K562 (cell line): Measurements from ENCODE around the gene MBNL1. TPM values are rescaled to one million over a fixed set of nuclear protein-coding genes. Genes with fewer than 3 reads are reported as not detected.
"Not testable (repeated sequence)": the region's sequence is repeated elsewhere in the genome, so short reads cannot be mapped to it uniquely, and the experiment has no call there.

Experiments
- ATAC-seq: fragments of 200-7000 bp; cut with Tn5 transposase; 3 replicates; pipeline ENCODE4 v1.9.1; 2020; ENCODE audit warnings: moderate library complexity
- BruUV-seq: library from RNA; stranded (reverse); fragments of 400-500 nt; replicated peaks from 2 replicates; lab custom pipeline; 2021; lab: Mats Ljungman, UMichigan
- CTCF ChIA-PET: fragments of 300-600 bp; formaldehyde crosslinking; extraction: SDS; loops from one replicate; lab custom pipeline; 2021; ENCODE audit warnings: low intra/inter-chr PET ratio; lab: Yijun Ruan, JAX
- POLR2A ChIA-PET: fragments of 300-600, 350-650 bp; sonication (Branson Sonifier 250); formaldehyde crosslinking; extraction: SDS; loops from one replicate; lab custom pipeline; 2021; ENCODE audit warnings: antibody characterized with exemption, inconsistent platforms; lab: Yijun Ruan, JAX
- DNase-seq, 4 experiments: peaks; one replicate each; pipeline versions ENCODE4 v3.0.0 to v3.0.0-alpha.2; 2011 to 2018; ENCODE audit warnings: low spot score in 3 of 4, mixed read lengths in 3 of 4; ENCODE audit errors: extremely low read depth in 1 of 4
- FAIRE-seq: peaks from 2 replicates; lab custom pipeline; 2011; peaks lifted over from hg19 to GRCh38; lab: Jason Lieb, UNC
- H2AFZ ChIP-seq: 2 replicates; pipeline ENCODE4 v1.6.0; 2011; ENCODE audit warnings: low read depth, low read length, control low read depth, inconsistent platforms
- H3K27ac ChIP-seq: fragments of 200-600 bp; 3 replicates; pipeline ENCODE4 v1.8.0; 2011; ENCODE audit warnings: low read depth, mild to moderate bottlenecking, control low read depth, inconsistent platforms, low read length, moderate library complexity, mixed read lengths; ENCODE audit errors: extremely low read depth
- H3K27me3 ChIP-seq, 2 experiments: fragments of 300-600 bp in 1 of 2; 2 replicates in 1 of 2; 3 replicates in 1 of 2; pipeline versions ENCODE4 v1.6.0 to v1.8.0; 2011; ENCODE audit warnings: inconsistent platforms in 2 of 2, low read length in 2 of 2, mild to moderate bottlenecking in 1 of 2, mixed read lengths in 1 of 2, moderate library complexity in 1 of 2; ENCODE audit not compliant: control insufficient read depth in 2 of 2, insufficient read depth in 2 of 2
- H3K36me3 ChIP-seq: fragments of 300-600 bp; 3 replicates; pipeline ENCODE4 v1.8.0; 2011; ENCODE audit warnings: mild to moderate bottlenecking, low read length, inconsistent platforms; ENCODE audit not compliant: control insufficient read depth, insufficient read depth
- H3K4me1 ChIP-seq, 2 experiments: fragments of 200-600 bp in 1 of 2; replicated peaks in 1 of 2; 2 replicates in 1 of 2; 3 replicates in 1 of 2; pipeline versions ENCODE4 v1.5.1 to v1.8.0; 2011; ENCODE audit warnings: inconsistent platforms in 2 of 2, low read length in 2 of 2, mild to moderate bottlenecking in 1 of 2, mixed read lengths in 1 of 2, moderate library complexity in 1 of 2; ENCODE audit not compliant: control insufficient read depth in 2 of 2, insufficient read depth in 2 of 2
- H3K4me2 ChIP-seq: 2 replicates; pipeline ENCODE4 v1.6.1; 2011; ENCODE audit warnings: low read length, control low read depth, inconsistent platforms, mixed read lengths; ENCODE audit not compliant: insufficient read depth
- H3K4me3 ChIP-seq: fragments of 200-600 bp; sonication (generic), shearing (Covaris generic); 2 replicates; pipeline ENCODE4 v1.5.1; 2016; ENCODE audit warnings: control low read depth, inconsistent platforms
- H3K79me2 ChIP-seq: fragments of 200-600 bp; 3 replicates; pipeline ENCODE4 v1.8.0; 2011; ENCODE audit warnings: low read length, inconsistent platforms; ENCODE audit not compliant: control insufficient read depth, insufficient read depth
- H3K9ac ChIP-seq, 2 experiments: 2 replicates each; pipeline versions ENCODE4 v1.6.0 to v1.6.1; 2011; ENCODE audit warnings: low read depth in 2 of 2, low read length in 2 of 2, control low read depth in 1 of 2, inconsistent platforms in 1 of 2, mild to moderate bottlenecking in 1 of 2, mixed read lengths in 1 of 2; ENCODE audit not compliant: insufficient read depth in 1 of 2
- H3K9me1 ChIP-seq: one replicate; pipeline ENCODE4 v1.6.0; 2011; ENCODE audit warnings: inconsistent platforms, mild to moderate bottlenecking, low read length, moderate library complexity; ENCODE audit not compliant: control insufficient read depth, insufficient read depth
- H3K9me3 ChIP-seq: replicated peaks from 2 replicates; pipeline ENCODE4 v1.5.1; 2011; ENCODE audit warnings: low read depth, low read length, inconsistent platforms; ENCODE audit not compliant: control insufficient read depth, insufficient read depth
- H4K20me1 ChIP-seq: replicated peaks from 2 replicates; pipeline ENCODE4 v1.6.1; 2011; ENCODE audit warnings: low read length, inconsistent platforms, mixed read lengths; ENCODE audit not compliant: control insufficient read depth, insufficient read depth
- ADNP ChIP-seq: fragments of 200-800 bp; sonication (Bioruptor generic); IDR thresholded peaks from 2 replicates; pipeline ENCODE4 v1.6.1; 2016; ENCODE audit warnings: missing genetic modification characterization, missing compliant biosample characterization
- ATF7 ChIP-seq: fragments of 450-650 bp; IDR thresholded peaks from 2 replicates; pipeline ENCODE4 v1.7.1; 2014; ENCODE audit warnings: mild to moderate bottlenecking, moderate library complexity
- BCOR ChIP-seq: fragments of 450-650 bp; IDR thresholded peaks from 2 replicates; pipeline ENCODE4 v1.6.1; 2016
- KDM1A ChIP-seq, 2 experiments: fragments of 450-650 bp; IDR thresholded peaks; 2 replicates each; pipeline ENCODE4 v1.6.1; 2016; ENCODE audit warnings: mild to moderate bottlenecking in 2 of 2
- RBM25 ChIP-seq: fragments of 200-400 bp; formaldehyde crosslinking; IDR thresholded peaks from 2 replicates; pipeline ENCODE4 v1.6.1; 2018; ENCODE audit warnings: low read length, low read depth, moderate library complexity; ENCODE audit not compliant: severe bottlenecking
- SMARCA5 ChIP-seq: fragments of 450-650 bp; IDR thresholded peaks from 2 replicates; pipeline ENCODE4 v1.6.1; 2016
- TRIM28 ChIP-seq: fragments of 450-650 bp; IDR thresholded peaks from 2 replicates; pipeline ENCODE4 v1.6.1; 2017
- in situ Hi-C: fragments of 300-500 bp; cut with MboI; formaldehyde crosslinking; loops from 4 replicates; pipeline ENCODE4 v1.15.0; 2018; ENCODE audit warnings: inconsistent platforms, mixed read lengths
- intact Hi-C: fragments of 100-400 bp; cut with micrococcal nuclease; formaldehyde crosslinking; loops from 2 replicates; pipeline ENCODE4 v1.14.2; 2022
- polyA plus RNA-seq, 8 experiments: library from polyadenylated mRNA; depleted of rRNA in 4 of 8; stranded (reverse) in 5 of 8; unstranded in 3 of 8; fragments of >200 nt; fragmentation: Nextera tagmentation in 2 of 8; fragmentation: Illumina TruSeq in 1 of 8; extraction: Ambion mirVana in 2 of 8; extraction: Trizol in 1 of 8; gene quantifications; 2 replicates each; pipeline versions ENCODE4 v1.2.1 to v1.2.3, GENCODE V29; 2011 to 2014; ENCODE audit warnings: inconsistent platforms in 1 of 8, missing spikeins in 1 of 8
- total RNA-seq, 7 experiments: library from RNA; depleted of rRNA in 6 of 7; stranded (reverse); fragments of >200 nt in 6 of 7; fragmentation: Illumina TruSeq in 2 of 7; extraction: Trizol in 2 of 7; gene quantifications; 2 replicates each; pipeline versions ENCODE4 v1.2.1 to v1.2.3, GENCODE V29; 2011 to 2021; ENCODE audit warnings: low replicate concordance in 1 of 7

The MBNL1 gene
- total and polyA plus RNA-seq, 9 of the 15 experiments (the other 6 are each of a cell fraction or from before 2014, with no cell fraction given): 70.3 to 243 (median 220) TPM

GRCh38 chr3:152435210-152435609, 166.5 kb downstream of the MBNL1 start:
- H2AFZ ChIP-seq, H3K9ac ChIP-seq, in situ Hi-C loops, intact Hi-C loops, FAIRE-seq, DNase-seq, H3K9me1 ChIP-seq, H3K9me3 ChIP-seq, H3K4me2 ChIP-seq, H3K27me3 ChIP-seq, BruUV-seq, H3K4me3 ChIP-seq, CTCF ChIA-PET, H3K4me1 ChIP-seq, H4K20me1 ChIP-seq: not testable (repeated sequence)
- ATAC-seq: peak; percentile 30; the same call in 2 of the 3 replicates
- Histone ChIP-seq H3K79me2 (peaks cover 97% of the 10 kb centered on the region), H3K36me3 (peaks cover 75% of the 10 kb centered on the region), H3K27ac (peak overlapping the region; percentile 41; the same call in 1 of the 3 replicates)
- POLR2A ChIA-PET: interaction anchor here (0.7 to 1.7 kb wide), 2 partner anchors 9 to 13 kb away, joined by 3 to 6 read pairs; no protein-coding TSS in a partner anchor
- peak; percentile 73 for TF ChIP-seq RBM25
- TF ChIP-seq TRIM28: peak; percentile 70; the same call in 1 of the 2 replicates
- 0 out of 2 replicates have a peak, but pooled peaks have one; percentile 59 for TF ChIP-seq ADNP (tag)
- TF ChIP-seq BCOR: peak; percentile 76; the same call in 1 of the 2 replicates
- TF ChIP-seq KDM1A (IDR thresholded peaks at IDR 0.05): peak in 1 of 2 experiments; percentile 19; a peak in 1 of 4 replicates
- peak; percentile 81; the same call in 1 of the 2 replicates for TF ChIP-seq SMARCA5
- 0 out of 2 replicates have a peak, but pooled peaks have one; percentile 8 for TF ChIP-seq ATF7
